Middle frontal gyrus (tissue), 1 donor: ENCODE measurements around the gene PANK4.
"Not testable (repeated sequence)": the region's sequence is repeated elsewhere in the genome, so short reads cannot be mapped to it uniquely, and the experiment has no call there.

ENCODE experiments used
- DNase-seq: peaks from one replicate; pipeline ENCODE4 v3.0.0-alpha.2; 2015; ENCODE audit warnings: low spot score; ENCODE audit errors: extremely low spot score

PANK4 gene

DNA sequence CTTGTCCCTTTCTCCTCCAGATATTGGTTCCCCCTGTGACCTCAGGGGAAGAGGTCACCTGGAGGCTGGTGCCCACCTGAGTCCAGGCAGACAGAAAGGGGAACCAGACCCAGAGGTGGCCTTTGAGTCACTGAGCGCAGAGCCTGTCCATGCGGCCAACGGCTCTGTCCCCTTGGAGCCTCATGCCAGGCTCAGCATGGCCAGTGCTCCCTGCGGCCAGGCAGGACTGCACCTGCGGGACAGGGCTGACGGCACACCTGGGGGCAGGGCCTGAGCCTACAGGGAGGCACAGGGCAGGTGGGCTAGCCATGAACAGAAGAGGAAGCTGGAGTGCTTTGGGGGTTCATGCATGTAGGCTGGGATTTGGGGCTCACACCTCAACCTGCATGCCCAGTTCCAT, 32.5 kb upstream of the PANK4 start:
- no peak for DNase-seq

DNA sequence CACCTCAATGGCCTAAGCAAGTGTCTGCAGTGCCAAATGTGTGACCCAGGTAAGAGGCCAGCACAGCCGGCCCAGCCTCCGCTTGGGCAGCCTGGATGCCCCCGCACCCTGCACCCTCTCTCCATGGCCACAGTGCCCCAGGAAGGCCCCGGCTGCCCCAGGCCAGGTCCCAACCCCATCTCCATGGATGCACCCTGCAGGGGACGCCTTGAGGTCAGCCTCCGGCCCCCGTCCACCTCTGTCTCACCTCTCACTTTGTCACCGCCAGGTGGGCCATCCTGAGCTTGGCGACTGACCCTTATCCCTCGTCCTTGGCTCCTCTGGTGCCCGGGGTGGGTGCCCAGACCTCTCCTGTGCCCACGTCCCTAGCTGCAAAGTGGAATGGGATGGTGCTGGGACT, 32.0 kb upstream of the PANK4 start:
- no peak for DNase-seq

DNA sequence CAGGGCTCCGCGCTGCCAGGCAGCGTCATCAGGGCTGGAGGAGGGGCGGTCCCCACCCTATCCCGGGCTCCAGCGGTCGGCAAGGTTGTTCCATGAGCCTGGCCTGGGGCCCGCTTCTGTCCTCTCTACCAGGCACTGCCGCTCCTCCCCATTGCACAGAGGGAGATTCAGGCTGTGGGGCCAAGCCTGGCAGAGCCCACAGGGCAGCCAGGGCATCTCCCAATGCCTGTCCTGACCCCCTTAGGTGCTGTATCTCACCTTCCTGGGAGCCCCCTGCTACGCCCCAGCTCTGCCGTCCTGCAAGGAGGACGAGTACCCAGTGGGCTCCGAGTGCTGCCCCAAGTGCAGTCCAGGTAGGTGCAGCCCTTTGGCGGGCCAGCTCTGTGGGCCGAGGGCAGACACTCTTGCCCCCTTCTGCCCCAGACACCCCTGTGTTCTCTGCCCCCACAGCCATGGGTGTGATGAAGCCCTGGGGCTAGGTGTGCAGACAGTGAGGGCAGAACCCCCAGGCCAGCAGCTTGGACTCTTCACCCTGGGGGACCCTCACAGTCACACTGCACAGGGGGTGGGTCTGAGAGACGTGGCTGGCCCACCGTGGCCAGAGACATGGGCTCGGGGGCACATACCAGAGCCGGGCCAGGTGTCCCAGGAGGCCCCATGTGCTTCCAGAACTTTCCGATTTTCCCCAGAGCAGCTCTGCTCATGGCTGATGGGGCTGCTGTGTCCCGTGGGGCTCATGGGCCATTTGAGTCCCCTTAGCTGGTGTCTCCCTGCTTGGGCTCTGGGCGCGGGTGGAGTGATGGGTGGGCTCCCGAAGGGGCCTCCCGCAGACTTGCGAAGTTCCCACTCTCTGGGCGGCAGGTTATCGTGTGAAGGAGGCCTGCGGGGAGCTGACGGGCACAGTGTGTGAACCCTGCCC, 31.3 kb upstream of the PANK4 start:
- DNase-seq, result no peak

DNA sequence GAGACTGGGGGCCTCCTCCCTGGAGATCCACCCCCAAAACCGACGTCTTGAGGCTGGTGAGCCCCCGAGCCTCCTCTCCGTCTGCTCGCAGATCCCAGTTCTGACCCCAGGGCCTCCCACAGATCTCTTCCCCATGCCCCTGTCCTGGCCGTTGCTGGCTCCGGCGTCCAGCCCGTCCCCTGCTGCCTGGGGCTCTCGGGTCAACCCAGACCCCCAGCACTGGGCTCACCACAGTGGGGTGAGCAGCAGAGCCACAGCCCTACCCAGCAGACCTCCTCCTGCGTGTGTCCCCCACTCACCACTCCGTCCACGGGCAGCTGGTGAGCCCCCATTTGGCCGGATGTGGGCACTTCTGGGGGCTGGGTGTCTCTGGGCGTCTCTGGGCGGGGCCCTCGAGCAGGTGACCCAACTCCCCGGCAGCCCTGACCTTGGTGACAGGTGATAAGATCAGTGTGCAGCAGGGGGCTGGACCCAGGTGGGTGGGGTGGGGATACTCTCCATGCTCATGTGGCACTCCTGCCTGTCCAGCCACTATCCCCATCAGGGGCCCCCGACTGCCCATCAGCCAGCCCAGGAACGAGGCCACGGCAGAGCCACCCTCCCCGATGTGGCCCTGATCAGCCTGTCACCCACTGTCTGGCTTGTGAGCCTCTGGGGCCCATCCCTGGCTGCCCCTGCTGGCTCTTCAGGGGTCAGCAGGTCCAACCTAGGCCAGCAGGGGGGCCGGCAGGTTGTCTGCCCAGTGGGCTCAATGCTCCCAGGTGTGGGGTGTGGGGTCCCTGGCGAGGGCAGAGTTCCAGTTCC, 30.5 kb upstream of the PANK4 start:
- no peak for DNase-seq

GRCh38 chr1:2556277-2556677, 29.9 kb upstream of the PANK4 start, which contains the start of gene TNFRSF14:
Gene TNFRSF14 (plus strand): TSS chr1:2556371. CDS start chr1:2556665, 294 bp downstream.
- DNase-seq, result no peak

- no peak for DNase-seq
Measured at GRCh38 chr1:2555634-2556276, 29.4 kb upstream of the PANK4 start.

DNA sequence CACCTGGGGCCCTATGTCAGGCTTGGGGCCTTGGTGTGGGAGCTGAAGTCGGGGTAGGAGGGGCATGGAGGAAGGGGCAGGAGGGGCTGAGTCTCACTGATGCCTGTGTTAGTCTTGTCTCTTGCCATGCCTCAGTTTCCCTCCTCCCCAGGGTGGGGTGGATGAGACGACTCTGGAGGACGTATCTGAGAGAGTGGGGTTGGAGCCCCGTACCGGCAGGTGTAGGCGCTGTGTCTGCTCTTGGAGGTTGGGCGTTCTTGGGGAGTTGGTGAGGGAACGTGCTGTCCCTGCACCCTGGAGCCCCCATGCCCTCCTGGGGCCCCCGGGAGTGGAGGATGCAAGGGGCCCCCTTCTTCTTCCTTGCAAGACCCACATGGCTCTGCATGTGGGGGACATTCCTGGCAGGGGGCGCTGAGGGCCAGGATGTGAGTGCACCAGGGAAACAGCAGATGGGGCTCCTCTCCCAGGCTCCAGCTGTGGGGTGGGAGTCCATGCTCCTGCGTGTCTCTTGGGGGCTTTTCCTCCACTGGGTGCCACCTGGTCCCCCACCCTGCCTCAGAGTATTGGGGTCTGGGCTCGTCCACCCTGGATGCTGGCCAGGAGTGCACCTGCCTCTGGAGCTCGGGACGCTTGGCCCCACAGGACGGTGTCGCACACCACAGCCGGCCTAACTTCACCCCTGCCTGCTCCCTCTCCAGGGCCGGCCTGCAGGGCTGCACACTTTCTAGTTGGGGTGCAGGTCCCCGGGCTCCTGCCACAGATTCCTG, 28.4 kb upstream of the PANK4 start:
- DNase-seq, result no peak

DNA sequence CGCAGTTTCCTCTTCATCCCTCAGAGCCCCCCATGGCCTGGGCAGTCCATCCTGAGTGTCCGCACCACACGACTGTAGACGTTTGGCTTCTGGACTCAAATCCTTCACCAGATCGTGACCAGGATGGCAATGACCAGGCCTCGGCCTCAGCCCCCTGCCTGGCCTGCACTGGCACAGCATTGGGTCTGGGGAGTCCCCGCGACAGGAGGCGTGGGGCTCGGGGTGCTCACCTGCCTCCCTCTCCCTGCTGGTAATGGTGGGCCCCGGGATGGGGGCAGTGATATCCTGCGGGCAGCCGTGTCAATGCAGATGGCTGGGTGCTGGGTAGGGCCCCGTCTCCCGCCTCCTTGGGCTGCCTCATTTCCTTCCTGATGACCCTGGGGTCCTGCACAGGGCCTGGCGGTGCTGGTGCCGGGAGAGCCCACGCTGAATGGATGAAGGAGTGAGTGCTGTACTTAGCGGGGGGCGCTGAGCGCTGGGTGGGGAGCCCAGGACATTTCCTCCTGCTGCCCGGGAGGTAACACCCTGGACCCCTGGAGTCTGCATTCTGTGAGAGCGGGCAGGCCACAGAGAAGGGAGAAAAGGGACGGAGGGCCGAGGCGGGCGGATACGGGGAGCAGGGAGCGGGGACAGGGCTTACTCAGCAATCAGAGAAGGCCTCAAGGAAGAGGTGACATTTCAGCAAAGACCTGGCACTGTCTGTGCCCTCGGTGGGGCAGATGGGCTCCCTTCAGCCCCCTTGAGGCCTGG, 27.6 kb upstream of the PANK4 start:
- DNase-seq, result no peak

- DNase-seq, result not testable (repeated sequence)
Measured at GRCh38 chr1:2553076-2553475, 26.7 kb upstream of the PANK4 start.

GRCh38 chr1:2552189-2552588, 25.8 kb upstream of the PANK4 start:
- no peak for DNase-seq

DNA sequence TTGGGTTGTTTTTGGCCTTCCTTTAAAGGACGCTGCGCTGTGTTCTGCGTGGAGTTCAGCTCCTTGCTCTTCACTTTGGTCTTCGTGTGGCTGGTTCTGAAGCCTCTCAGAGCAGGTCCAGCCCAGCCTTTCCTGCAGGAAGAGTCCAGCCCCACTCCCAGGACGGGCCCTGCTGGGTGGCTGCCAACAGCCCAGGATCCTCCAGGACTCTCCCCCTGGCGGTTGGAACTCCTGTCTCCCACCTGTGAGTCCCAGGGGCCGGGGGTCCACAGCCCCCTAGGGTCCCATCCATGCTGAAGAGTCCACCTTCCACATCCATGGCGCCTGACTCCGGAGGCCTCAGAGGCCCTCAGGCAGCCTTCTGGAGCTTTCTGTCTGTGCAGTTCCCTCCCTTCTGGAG, 25.1 kb upstream of the PANK4 start:
- not testable (repeated sequence) for DNase-seq

- not testable (repeated sequence) for DNase-seq
Measured at GRCh38 chr1:2550309-2550861, 24.0 kb upstream of the PANK4 start.

- not testable (repeated sequence) for DNase-seq
Measured at GRCh38 chr1:2549367-2550029, 23.1 kb upstream of the PANK4 start.

DNA sequence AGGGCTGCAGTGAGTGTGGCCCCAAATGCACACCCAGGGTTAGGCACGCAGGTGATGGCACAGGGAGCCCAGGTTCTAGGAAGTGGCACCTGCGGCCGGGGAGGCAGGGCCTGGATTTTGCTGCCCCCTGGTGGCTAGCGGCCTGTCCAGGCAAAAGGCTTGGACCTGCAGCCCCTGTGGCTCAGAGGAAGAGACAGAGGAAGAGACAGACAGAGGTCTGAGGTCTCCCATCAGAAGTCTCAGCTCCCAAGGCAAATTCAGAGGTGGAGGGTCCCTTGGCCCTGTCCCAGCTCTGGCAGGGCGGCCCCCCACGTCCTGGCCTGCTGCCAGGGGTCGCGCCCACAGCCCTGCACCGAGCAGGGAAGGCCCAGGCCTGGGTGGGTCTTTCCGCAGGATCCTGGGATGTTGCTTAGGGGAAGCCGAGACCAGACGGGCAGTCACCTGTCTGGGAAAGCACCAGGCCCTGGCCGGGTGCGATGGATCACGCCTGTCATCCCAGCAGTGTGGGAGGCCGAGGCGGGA, 21.7 kb upstream of the PANK4 start:
- DNase-seq, result peak; percentile 67

- DNase-seq, result no peak
Measured at GRCh38 chr1:2547210-2548067, 21.0 kb upstream of the PANK4 start.

DNA sequence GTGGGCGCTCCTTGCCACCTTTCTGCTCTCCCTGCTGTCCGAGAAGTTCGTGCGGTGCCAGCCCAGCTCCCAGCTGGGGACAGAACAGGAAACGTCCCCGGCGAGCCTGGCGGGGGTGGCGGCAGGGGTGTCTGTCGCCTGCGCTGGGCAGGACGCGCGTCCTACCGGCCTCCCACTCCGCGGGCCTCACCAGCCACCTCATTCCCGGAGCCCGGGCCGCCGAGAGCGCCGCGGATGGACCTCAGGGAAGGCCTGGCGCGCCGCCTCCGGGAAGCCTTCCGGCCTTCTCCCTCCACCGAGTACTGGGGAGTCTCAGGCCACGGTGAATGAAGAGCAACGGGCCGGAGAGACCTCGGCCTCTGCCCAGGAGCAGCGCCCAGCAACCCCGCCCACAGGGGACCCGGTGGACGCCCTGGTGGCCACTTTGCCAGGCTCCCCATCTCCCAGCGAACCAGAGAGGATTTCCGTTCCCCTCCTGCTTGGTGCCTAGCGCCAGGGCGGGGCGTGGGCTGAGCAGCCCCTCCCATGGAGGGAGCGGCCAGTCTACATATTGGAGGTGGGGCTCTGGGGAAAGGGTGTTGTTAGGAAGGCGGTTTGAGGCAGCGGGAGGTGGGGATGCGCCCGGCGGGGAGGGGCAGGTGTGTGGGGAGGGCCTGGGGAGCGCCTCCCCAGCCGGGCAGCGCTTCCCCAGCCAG, 20.3 kb upstream of the PANK4 start:
- no peak for DNase-seq

- DNase-seq, result no peak
Measured at GRCh38 chr1:2545754-2546514, 19.5 kb upstream of the PANK4 start.
